Activated CD8-positive, alpha-beta memory T cell treated with anti-CD3 and anti-CD28 coated beads for 24 hours (primary cell): ENCODE data around the gene GADD45G.

Source experiments
- DNase-seq: peaks from one replicate; pipeline ENCODE4 v3.0.0-alpha.2; 2020

GADD45G gene

DNA sequence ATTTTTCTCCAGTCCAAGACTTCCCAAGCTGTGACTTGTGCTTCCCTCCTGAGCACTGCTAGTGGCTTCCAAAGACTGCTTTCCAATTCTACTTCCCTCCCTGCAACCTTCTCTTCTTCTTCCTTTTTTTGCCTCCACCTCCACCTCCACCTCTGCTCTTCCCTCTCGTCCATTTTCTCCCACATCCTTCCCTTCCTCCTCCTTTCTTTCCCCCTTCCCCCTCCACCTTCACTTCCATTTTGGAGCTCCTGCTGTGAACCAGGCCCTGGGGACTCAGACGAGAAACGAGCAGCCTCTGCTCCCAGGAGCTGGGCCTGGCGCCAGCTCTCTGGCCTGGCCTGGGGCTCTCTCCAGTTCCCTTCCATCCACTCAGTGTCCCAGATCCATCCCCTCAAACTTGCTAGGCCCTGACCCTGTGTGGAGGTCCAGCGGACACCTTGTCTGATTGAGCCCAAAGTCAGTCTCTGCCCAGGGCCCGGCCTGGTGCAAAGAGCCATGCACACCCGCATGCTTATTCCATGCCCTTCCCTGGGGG is 5.6 kb downstream of the GADD45G start:
- no peak for DNase-seq

DNA sequence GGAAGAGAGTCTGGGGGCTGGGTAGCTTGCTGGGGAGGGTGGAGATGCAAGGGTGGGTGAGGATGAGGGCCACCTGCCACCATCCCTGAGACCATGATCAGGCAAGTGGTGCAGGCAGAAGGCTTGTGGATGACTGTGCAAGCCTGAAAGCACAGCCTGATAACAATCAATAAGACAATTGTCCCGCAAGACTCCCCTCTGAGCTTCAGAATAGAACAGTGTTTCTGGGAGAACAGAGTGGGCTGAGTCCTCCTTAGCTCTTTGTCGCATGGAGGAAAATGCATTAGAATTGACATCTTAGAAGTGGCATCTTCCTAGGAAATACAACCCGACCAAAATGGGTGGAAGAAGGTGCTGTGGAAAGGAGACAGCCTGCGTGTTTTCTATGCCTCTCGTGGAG is 6.6 kb downstream of the GADD45G start:
- DNase-seq: no peak

DNA sequence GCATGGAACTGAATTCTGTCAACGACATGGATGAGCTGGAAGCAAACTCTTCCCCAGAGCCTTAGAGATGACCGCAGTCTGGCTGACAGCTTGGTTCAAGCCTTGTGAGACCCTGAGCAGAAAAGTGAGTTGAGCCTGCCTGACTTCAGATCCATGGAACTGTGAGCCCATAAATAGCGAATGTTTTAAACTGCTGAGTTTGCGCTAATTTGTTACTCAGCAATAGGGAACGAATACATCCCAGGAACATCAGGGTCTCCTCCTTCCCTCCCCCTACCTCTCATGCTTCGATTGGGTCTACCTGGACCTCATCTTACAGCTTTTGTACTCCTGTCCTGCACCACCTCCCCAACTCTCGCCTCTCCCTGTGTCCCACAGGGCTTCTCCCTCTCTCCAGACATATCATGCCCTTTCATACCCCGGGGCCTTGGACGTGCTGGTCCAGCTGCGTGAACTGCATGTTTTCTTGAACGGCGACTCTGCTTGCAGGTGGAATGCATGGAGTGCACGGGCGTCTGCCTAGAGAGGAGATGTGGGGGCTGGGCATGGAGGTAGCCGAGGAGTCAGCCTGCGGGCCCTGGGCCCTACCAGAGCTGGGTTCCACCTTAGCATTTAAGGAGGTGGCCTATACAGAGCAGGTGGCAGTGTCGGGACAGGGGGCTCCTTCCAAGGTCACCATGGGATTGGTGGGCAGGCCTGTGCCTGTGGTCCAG is 7.9 kb downstream of the GADD45G start:
- DNase-seq: no peak

DNA sequence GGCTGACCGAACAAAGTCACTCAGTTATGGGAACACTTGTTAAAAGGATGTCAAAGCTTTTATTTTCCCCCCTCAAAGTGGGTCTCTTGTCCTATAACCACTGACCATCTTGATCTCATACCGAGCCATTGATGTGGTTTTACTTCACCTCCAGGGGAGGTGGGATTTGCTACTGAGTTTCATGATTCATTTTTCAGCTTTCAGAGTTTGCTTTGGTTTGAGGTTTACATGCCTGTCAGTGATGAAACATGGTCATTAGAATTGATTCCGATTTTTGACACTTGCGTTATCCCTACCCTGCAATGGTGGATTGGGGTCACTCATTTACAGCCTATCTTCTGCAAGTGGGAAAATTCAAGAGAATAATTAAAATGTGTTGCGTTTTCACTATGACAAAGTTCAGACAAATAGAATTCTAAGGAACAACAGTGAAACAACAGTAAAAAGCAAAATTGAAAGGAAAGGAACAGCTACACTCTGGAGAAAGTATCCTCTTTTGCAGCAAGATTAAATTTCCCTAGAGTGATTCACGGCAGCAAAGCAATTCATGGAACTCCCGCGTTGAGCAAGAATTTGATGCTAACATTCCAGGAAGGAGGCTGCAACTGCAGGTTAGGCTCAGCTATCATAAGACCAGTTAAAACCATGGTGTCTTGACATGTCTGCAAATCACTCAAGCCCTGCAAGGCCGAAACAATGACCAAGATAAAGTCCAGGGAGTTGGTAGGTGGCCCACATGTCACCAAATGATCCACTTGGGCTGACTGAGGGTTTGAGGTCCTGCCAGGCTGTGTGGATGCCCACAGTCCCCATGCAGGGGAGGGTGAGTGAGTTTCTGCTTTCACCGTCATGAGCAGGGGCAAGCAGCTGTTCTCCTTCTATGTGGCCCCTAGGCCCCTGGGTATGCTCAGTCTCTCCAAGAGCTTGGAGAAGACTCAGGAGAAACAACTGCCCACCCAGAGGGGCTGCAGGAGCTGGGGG is 9.4 kb downstream of the GADD45G start:
- DNase-seq: no peak

DNA sequence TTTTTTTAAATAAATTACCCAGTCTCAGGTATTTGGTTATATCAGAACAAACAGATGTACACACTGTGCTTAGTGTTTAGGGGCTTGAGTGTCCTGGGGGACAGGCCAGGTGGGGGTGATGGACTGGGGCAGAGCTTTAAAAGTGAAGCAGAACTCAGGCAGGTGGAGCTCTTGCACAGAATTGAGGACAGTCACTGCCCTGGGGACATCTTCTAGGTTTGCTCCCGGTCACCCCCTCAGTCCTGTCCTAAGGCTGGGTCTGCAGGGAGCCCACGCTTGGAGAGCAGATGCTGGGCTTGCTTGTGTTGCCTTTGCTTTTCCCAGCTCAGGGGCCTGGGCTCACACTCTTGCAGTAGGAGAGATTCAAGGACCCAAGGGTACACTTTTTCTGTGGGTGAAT is 10.8 kb downstream of the GADD45G start:
- no peak for DNase-seq

DNA sequence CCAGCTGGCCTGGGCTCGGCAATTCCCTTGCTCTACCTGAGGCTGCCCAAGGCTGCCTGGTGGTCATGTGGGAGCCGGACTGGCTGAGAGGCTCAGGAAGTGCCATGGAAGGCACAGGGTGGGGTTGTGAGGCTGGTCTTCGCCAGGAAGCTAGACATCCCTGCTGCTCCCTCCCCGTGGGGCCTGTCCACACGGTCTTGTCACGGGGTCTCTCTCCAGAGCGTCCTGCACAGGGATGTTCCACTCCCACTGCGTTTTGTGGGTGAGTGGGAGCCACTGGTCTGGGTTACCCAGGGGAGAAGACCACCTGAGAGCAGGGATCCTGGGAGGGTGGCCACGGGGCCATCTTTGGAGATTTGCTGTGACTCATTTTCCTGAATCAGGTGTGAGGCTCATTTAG is 11.6 kb downstream of the GADD45G start:
- no peak for DNase-seq

DNA sequence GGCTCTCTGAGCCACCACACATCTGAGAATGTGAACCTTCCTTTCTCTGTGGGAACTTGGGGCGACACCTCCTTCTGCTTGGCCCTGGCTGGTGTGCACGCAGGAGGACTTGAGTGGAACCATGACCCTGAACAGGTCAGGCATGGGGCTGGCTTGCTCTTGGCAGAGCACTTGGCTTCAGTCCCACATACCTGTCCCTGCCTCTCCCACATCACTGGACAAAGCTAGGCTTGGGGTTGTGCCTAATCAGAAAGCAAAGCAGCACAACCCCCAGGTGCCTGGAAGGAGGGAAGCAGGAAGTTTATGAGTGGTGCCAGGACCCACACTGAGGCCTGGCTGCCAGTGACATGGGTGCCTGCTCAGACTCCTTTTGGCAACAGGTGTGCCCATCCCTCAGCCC is 13.2 kb downstream of the GADD45G start:
- DNase-seq: no peak

DNA sequence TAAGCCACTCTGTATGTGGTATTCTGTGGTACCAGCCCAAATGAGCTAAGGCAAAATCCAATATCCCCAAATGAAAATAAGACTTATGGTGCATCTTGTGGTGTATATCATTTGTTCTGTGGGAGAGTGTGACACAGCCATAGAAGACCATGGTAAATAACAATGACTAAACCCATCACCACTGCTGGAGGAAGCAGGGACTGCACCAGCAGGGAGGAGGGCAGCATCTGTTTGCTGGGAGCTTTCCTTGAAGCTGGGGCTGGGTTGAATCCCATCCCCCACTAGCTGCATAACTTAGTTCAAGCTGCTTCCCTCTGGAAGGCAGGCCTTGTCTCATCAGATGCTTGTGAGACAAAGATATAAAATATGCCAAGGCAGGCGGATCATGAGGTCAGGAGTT is 14.2 kb downstream of the GADD45G start:
- no peak for DNase-seq

DNA sequence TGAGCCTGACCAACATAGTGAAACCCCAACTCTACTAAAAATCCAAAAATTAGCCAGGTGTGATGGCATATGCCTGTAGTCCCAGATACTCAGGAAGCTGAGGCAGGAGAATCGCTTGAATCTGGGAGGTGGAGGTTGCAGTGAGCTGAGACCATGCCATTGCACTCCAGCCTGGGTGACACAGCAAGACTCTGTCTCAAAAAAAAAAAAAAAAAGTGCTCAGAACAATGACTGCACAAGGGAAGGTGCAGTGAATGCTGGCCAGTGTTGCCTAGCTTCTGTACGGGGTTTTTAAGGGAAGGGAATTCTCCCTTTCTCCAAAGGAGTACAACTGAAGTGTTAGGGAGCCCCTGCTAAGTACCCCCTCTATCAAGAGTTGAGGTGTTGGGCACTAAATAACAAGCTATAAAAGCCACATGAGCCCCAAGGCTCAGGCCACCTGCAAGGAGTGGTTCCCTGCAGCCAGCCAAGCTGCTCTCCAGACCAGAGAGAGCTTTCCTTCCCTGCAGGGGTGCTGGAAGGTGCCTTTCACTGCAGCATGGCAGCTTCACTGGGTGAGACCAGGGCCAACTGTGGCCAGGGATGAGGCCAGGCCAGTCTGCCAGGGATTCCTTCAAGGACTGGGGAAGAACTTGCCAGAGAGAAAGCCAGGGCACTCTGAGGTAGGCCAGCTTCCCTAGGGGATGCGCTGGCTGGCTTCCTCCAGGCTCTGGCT is 14.8 kb downstream of the GADD45G start:
- DNase-seq: no peak

DNA sequence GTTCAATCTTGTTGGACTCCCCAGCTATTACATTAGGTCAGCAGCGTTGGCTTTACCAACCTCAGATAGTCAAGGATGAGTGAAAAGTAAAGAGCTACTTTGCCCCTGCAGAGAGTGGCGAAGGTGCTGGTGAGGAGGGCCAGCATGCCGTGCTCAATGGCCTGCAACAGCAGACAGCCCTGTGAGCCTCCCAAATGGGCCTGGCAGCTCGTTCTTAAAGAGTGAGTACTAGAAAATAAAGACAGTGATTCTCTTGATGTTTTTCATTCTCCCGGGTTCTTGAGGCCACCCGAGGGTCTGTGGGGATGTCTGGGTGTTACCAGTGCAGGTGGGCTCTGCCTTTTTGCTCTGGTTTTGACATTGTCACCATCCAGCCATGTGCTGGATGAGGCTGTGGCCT is 16.2 kb downstream of the GADD45G start:
- no peak for DNase-seq

DNA sequence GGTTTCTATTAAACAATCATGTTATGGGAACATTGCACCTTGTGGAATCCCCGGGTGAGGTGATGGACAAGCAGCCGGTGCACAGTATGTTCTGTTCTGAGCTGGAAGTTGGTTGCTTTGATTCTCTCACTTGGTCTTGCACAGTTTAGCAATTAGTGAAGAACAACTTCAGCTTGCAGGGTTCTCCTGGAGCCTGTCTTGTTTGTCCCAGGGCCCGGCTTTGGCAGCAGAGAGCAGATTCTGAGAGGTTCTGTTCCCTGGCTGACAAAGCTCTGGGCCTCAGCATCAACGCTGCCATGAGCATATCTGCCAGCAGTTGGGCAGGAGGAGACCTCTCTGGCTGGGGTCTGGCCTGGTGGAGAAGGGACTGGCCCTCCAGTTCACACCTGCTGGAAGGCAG is 16.9 kb downstream of the GADD45G start:
- DNase-seq: no peak

DNA sequence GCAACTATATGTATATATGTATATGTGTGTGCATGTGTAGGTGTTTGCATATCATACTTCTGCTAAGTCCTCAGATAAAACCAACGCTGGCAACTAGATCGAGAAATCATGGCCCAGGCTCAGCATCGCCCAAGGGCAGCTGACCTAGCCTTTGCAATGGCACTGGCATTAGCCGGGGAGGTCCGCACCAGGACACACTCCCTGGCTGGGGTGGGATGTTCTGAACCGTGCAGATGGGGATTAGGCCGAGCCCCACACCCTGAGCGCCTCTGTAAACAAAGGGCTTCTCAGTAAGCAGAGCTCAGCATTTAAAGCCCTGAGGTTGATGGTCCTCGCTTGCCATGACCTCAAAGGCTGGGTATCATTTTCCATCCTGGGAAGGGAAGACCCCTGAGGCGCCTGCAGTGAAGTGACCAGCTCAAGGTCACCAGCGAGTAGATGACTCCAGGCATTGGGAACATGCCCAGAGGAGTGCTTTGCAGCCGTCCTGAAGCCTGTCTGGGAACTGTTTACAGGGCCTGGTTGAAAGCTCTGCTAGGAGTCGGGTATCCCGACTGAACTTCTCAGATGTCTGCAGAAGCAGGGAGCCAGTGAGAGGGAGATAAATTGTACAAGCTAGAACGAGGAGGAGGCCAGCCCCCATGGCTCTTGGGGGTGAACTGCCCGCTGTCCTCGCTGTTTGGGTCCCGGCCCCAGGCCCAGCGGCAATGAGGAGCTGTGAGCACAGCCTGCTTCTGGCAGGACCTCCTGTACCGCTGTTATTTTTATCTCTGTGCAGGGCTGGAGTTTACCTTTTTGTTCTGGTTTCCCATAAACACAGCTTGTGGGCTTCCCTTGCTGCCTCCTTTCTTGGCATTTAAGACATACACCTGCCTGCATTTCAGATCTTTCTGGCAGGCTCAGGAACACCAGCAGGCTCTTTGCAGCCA is 18.4 kb downstream of the GADD45G start:
- DNase-seq: no peak

DNA sequence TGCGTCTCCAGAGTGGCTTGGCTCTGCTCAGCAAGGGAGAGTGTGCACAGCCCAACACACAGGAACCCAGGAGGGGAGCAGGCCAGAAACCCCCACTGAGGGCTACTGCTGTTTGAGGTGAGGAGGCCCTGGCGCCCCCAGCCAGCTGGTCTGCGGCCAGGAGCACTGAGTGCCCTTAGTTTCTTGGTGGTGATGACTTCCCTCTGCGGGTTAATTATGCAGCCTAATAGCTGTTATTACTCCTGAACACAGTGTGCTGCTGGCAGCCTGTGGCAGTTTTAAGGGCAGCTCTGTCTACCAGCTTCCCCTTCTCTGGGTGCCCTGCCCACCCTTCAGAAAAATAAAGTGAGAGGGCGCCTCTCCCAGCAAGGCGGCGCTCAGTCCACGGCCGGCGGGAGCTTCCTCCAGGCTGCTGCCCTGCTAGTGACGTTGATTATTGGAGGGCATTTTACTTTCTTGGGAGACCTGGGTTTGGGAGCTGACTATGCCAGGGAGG is 19.2 kb downstream of the GADD45G start:
- no peak for DNase-seq

DNA sequence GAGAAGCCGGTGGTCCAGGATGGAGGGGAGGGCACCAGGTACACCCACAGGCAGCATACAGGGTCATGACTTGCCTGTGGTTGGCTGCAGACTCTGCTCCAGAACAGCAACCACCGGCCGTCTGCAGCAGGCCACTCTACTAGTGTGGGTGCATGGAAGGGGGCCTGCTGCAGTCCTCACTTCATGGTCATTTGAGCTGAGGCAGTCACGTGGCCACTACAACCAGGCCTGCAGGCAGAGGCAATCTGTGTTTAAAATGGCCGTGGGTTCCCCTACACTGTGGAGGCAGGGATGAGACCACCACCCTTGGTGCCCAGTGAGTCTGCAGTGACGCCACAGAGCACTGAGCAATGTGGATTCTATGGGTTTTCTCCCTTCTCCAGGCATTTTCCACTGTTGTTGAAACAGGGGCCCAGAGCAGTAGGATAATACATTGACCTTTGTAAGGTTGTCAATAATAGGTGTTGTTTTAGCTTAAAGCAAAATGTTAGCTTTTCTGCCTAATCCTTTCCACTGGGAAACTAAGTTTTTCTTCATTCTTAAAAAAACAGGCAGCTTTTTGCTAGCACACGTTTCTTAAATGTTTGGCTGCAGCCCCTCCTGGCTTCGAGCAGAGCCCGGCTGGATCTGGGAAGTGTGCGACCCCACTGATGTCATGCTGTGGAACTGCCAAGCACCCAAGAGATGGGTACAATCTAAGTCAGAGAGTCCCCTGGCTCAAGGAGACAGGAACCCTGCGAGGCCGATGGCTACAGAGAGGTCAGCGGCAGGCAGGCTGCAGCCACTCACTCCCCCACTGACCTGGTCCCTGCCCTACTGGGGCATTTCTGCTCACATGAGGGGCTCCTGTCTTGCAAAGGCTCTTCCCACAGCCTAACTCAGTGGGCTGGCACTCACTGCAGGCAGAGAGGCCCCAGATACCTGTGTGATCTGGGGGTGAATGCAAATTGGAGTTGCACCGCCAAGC is 21.2 kb downstream of the GADD45G start:
- DNase-seq: no peak

DNA sequence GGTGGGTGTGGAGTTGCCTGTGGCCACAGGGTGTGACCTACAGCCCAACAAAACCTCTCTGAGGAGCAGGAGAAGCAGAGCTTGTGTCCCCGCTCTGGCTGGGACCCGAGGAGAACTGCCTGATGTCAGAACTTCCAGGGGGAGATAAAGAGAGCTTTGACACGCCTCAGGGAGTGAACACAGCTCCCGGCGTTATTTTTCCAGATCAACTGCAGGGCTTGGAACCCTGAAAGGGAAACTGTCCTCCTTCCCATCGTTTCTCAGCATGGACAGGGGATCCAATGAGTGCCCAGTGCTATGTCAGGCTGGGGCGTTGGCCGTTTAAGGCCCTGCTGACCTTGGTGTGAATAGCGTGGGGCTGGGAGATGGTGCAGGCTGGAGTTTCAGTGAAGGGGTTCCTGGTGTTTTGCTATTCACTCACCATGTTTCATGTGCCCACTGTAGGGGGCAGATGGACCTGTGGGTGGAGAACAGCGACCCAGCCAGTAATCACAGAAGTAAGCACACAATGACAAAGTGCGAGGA is 22.0 kb downstream of the GADD45G start:
- no peak for DNase-seq

DNA sequence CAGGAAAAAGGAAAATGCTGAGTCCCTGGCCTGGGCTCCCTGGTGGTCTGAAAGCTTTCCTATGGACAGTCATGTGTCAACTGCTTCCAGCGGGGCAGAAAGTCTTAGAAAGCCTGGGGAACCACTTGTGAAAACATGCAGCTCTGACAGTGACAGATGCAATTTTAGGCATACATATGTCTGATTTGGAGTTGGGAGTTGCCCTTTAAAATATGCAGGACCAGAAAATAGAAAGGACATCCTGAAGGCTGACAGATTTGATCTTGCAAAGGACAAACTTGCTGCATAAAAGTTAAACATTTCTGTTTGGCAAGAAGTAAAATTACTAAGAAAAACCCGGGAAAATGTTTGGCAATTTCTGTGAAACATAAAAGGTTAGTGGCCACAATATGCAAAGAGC is 23.8 kb downstream of the GADD45G start:
- DNase-seq: no peak

DNA sequence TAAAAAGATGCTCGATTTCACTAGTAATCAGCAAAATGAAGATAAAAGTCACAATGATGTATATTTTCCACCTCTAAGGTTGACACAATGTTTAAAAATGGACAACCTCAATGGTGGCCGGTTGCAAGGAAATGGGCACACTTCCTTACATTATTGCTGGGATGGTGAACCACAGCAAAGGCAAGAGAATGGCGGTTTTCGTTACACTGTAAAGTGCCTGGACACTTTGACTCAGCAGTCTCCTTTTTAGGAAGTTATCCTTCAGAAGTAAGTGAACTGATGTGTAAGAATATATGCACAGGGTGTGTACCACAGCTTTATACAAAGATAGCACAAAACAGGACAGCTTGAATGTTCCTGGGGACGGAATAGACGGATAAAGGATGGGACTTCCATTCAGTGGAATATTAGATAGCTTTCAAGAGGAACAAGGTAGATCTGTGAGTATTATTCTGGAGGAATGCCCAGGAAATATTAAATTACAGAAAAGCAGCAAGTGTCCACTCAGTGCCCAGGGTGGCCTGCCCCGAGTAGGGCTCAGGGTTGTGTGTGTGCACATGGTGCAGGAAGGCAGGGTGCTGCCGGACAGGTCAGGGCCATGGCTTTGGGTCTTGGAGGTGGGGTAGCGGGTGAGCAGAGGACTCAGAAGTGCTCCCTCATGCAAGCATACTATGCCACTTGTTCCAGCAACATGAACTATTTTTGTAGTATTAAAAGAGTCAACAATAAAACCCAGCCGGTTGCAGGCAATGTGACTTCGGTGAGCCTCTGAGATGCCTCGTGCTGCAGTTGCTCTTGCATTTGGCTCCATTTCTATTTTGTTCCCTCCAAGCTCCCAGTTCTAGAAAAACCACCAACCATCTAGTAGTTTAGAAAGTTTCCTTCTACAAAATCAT is 24.5 kb downstream of the GADD45G start:
- DNase-seq: no peak

DNA sequence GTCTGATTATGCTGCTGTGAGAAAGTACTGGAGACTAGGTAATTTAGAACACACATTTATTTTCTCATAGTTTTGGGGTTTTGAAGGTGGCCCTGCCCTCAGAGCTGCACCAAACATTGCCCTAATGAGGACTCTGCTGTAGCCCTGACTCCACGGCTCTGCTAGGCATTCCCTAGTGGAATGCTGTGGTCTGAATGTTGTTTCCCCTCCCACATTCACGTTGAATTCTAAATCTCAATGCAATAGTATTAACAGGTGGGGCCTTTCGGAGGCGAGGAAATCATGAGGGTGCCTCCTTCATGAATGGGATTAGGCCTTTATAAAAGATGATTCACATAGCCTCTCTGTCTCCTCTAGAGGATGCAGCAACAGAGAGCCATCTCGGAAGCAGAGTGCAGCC is 25.7 kb downstream of the GADD45G start:
- no peak for DNase-seq

DNA sequence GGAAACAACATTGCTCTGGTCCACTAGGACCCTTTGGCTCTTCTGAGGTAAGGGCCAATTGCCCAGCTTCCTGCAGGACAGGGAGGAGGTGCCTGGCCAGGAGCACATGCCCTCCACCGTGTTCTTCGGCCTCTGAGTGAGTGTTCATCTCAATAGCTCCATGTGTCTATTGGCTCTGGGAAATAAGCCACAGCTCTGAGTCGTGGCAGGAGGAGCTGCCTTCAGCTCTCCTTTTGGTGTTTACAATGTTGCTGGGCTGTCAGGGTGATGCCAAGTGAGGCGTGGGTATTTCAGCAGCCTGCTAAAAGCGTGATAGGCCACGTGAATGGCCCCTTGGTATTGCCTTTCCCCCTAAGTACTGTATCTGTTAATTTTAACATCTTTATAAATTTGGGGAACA is 26.6 kb downstream of the GADD45G start:
- DNase-seq: no peak
